ENCODE data around the gene B4GALT6. TPM values are rescaled to one million over a fixed set of nuclear protein-coding genes. Genes with fewer than 3 reads are reported as not detected.

B4GALT6 gene
- total and polyA plus RNA-seq, 2 of the 4 experiments (the other 2 are of a cell fraction): 1.1 to 3.9 TPM

DNA sequence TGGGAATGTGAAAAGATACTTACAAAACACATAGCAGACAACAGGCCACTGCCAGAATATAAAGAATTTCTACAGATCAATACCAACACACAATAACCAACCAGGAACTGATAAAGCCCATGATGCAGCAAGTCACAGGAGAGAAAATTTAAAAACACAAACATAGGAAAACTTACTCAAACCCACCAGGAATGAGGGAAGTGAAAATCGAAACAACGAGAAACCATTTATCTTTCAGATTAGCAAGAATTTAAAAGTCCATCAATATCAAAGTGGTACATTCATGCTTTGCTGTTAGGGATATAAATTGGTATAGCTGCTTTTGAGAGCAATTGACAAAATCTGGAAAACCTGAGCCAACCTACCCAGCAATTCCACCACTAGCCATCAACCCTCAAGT is 27.6 kb downstream of the B4GALT6 start:
- dilution Hi-C loops (cut with HindIII; ENCODE audit: low sequenced_read_pairs, unreplicated experiment): no loop called here
- H3K4ac ChIP-seq (ENCODE audit: low read depth, low read length): no peak overlapping the region
- H2BK20ac ChIP-seq (ENCODE audit: low read depth, low read length): no peak overlapping the region
- H3K18ac ChIP-seq (ENCODE audit: low read depth, low read length): no peak overlapping the region
- no peak overlapping the region for H2BK15ac ChIP-seq (ENCODE audit: low read depth, low read length)
- no peaks in the 10 kb centered on the region for H3K79me1 ChIP-seq (ENCODE audit: low read depth in 1 of 2, low read length in 2 of 2)
- ChIA-PET CTCF (no interaction called here), POLR2A (ENCODE audit: unreplicated experiment) (no interaction called here)
- TF ChIP-seq MAFK (IDR thresholded peaks at IDR 0.05; ENCODE audit: low read depth, low read length): no peak
- TF ChIP-seq POLR2A (IDR thresholded peaks at IDR 0.05; ENCODE audit: low read depth, low read length): no peak
- TF ChIP-seq FOS (IDR thresholded peaks at IDR 0.05; ENCODE audit: low read depth, low read length): no peak
- no peak for TF ChIP-seq CEBPB (IDR thresholded peaks at IDR 0.05; ENCODE audit: low read depth, low read length)
- no peak for TF ChIP-seq MXI1 (IDR thresholded peaks at IDR 0.05; ENCODE audit: borderline replicate concordance, low read depth, low read length)
- no peak for TF ChIP-seq MAZ (IDR thresholded peaks at IDR 0.05; ENCODE audit: borderline replicate concordance, low read depth, low read length)
- TF ChIP-seq RFX5 (IDR thresholded peaks at IDR 0.05; ENCODE audit: low read depth, low read length): no peak
- TF ChIP-seq, protein P1, sequence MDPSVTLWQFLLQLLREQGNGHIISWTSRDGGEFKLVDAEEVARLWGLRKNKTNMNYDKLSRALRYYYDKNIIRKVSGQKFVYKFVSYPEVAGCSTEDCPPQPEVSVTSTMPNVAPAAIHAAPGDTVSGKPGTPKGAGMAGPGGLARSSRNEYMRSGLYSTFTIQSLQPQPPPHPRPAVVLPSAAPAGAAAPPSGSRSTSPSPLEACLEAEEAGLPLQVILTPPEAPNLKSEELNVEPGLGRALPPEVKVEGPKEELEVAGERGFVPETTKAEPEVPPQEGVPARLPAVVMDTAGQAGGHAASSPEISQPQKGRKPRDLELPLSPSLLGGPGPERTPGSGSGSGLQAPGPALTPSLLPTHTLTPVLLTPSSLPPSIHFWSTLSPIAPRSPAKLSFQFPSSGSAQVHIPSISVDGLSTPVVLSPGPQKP (IDR thresholded peaks at IDR 0.05; ENCODE audit: borderline replicate concordance, low read depth, low read length): no peak
- no peak for TF ChIP-seq RCOR1 (IDR thresholded peaks at IDR 0.05; ENCODE audit: insufficient replicate concordance, low read length)
- no peak for TF ChIP-seq BHLHE40 (IDR thresholded peaks at IDR 0.05; ENCODE audit: low read depth, low read length)
- H4K20me1 ChIP-seq (ENCODE audit: insufficient read depth, low read length): no peaks in the 10 kb centered on the region
- no peak overlapping the region for H4K5ac ChIP-seq (ENCODE audit: low read depth, low read length)
- no peak overlapping the region for H3K4me3 ChIP-seq (ENCODE audit: insufficient read depth, low read depth, low read length)
- no peaks in the 10 kb centered on the region for H3K36me3 ChIP-seq (ENCODE audit: control insufficient read depth, insufficient read depth, low read length)
- no peaks in the 10 kb centered on the region for H3K27me3 ChIP-seq (ENCODE audit: control insufficient read depth, insufficient read depth, low read length)
- H3K9ac ChIP-seq (ENCODE audit: low read depth, low read length): no peak overlapping the region
- in situ Hi-C loops (cut with MboI; ENCODE audit: low sequenced_read_pairs): no loop called here
- H3K4me2 ChIP-seq (ENCODE audit: low read depth, low read length): no peak overlapping the region
- no peak overlapping the region for H3K27ac ChIP-seq (ENCODE audit: insufficient read depth, low read length)
- no peak overlapping the region for H2BK5ac ChIP-seq (ENCODE audit: low read depth, low read length, poor library complexity, severe bottlenecking)
- H2BK120ac ChIP-seq (ENCODE audit: low read depth, low read length): no peak overlapping the region
- H2AFZ ChIP-seq (replicated peaks; ENCODE audit: low read length, poor library complexity): no peak overlapping the region
- ATAC-seq (ENCODE audit: low read depth): no peak
- no peaks in the 10 kb centered on the region for H3K4me1 ChIP-seq (ENCODE audit: control insufficient read depth, insufficient read depth, low read length)
- H2AK9ac ChIP-seq (replicated peaks; ENCODE audit: low read depth, low read length, poor library complexity): no peak overlapping the region
- H3K56ac ChIP-seq (ENCODE audit: extremely low read depth, insufficient read depth, low read length): no peak overlapping the region
- no peak overlapping the region for H2AK5ac ChIP-seq (ENCODE audit: low read depth, low read length)
- H3K14ac ChIP-seq (replicated peaks; ENCODE audit: low read depth, low read length): no peak overlapping the region
- no peak overlapping the region for H4K91ac ChIP-seq (ENCODE audit: insufficient read depth, low read depth, low read length)
- H4K8ac ChIP-seq (ENCODE audit: low read depth in 2 of 2, low read length in 2 of 2): no peak overlapping the region
- intact Hi-C loops (cut with micrococcal nuclease): no loop called here
- no peaks in the 10 kb centered on the region for H3K9me3 ChIP-seq (ENCODE audit: control insufficient read depth, insufficient read depth, low read length)
- no peak overlapping the region for H3K23ac ChIP-seq (ENCODE audit: low read depth, low read length)
- DNase-seq: no peak
- BruUV-seq (replicated peaks): no TSS peak
- no CpG with 5 or more reads among the region's 2 CpGs for WGBS, 2 experiments (ENCODE audit: extremely low coverage in 2 of 2, insufficient read length in 1 of 2)
- no peaks in the 10 kb centered on the region for H3K9me1 ChIP-seq (ENCODE audit: insufficient read depth, low read length)
